ENCODE measurements around the gene NHP2. TPM values are rescaled to one million over a fixed set of nuclear protein-coding genes. Genes with fewer than 3 reads are reported as not detected.

The NHP2 gene
- polyA plus RNA-seq, 2 of the 4 experiments (the other 2 are of a cell fraction), result 205 to 553 TPM

DNA sequence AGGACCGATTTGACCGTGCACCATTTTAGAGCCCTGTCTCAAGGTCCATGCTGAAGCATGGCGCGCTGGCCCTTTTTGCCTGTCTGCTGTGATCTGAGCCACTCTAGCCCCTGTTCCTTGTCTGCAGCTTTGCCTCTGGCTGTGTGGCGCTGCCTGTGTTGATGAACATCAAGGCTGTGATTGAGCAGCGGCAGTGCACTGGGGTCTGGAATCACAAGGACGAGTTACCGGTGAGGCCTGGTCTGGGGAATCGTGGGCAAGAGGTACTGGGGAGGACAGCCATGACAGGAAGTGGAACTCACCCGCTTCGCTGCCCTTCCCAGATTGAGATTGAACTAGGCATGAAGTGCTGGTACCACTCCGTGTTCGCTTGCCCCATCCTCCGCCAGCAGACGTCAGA lies 6.3 kb downstream of the NHP2 start:
- POLR2A ChIA-PET, result no interaction called here
- 88% methylated on average over 15 of the region's 15 CpGs for WGBS (ENCODE audit: missing lambda C conversion rate)
- DNase-seq (ENCODE audit: low read depth in 1 of 2, low spot score in 1 of 2) (no peak), FAIRE-seq (no peak), ATAC-seq (no peak)
- no peak for TF ChIP-seq POLR2AphosphoS2 (conservative IDR thresholded peaks at IDR 0.05; ENCODE audit: low read length)
- TF ChIP-seq EP300 (IDR thresholded peaks at IDR 0.05), result no peak
- TF ChIP-seq EHMT2 (IDR thresholded peaks at IDR 0.05; ENCODE audit: low read depth), result no peak
- TF ChIP-seq, protein P1, sequence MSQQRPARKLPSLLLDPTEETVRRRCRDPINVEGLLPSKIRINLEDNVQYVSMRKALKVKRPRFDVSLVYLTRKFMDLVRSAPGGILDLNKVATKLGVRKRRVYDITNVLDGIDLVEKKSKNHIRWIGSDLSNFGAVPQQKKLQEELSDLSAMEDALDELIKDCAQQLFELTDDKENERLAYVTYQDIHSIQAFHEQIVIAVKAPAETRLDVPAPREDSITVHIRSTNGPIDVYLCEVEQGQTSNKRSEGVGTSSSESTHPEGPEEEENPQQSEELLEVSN (IDR thresholded peaks at IDR 0.05; ENCODE audit: borderline replicate concordance, low read depth), result no peak
- no peak for TF ChIP-seq RFX5 (IDR thresholded peaks at IDR 0.05)
- no peak for TF ChIP-seq MAZ (IDR thresholded peaks at IDR 0.05; ENCODE audit: borderline replicate concordance, low read depth, low read length)
- no peak for TF ChIP-seq BHLHE40 (IDR thresholded peaks at IDR 0.05; ENCODE audit: low read depth, low read length)
- TF ChIP-seq HOXB5 (CRISPR knock-in tag; IDR thresholded peaks at IDR 0.05), result no peak
- TF ChIP-seq RCOR1 (IDR thresholded peaks at IDR 0.05; ENCODE audit: low read depth, low read length), result no peak
- TF ChIP-seq, protein P2, sequence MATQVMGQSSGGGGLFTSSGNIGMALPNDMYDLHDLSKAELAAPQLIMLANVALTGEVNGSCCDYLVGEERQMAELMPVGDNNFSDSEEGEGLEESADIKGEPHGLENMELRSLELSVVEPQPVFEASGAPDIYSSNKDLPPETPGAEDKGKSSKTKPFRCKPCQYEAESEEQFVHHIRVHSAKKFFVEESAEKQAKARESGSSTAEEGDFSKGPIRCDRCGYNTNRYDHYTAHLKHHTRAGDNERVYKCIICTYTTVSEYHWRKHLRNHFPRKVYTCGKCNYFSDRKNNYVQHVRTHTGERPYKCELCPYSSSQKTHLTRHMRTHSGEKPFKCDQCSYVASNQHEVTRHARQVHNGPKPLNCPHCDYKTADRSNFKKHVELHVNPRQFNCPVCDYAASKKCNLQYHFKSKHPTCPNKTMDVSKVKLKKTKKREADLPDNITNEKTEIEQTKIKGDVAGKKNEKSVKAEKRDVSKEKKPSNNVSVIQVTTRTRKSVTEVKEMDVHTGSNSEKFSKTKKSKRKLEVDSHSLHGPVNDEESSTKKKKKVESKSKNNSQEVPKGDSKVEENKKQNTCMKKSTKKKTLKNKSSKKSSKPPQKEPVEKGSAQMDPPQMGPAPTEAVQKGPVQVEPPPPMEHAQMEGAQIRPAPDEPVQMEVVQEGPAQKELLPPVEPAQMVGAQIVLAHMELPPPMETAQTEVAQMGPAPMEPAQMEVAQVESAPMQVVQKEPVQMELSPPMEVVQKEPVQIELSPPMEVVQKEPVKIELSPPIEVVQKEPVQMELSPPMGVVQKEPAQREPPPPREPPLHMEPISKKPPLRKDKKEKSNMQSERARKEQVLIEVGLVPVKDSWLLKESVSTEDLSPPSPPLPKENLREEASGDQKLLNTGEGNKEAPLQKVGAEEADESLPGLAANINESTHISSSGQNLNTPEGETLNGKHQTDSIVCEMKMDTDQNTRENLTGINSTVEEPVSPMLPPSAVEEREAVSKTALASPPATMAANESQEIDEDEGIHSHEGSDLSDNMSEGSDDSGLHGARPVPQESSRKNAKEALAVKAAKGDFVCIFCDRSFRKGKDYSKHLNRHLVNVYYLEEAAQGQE (IDR thresholded peaks at IDR 0.05), result no peak
- no peak for TF ChIP-seq ESRRA (IDR thresholded peaks at IDR 0.05; ENCODE audit: borderline replicate concordance, low read length)
- TF ChIP-seq, protein P3, sequence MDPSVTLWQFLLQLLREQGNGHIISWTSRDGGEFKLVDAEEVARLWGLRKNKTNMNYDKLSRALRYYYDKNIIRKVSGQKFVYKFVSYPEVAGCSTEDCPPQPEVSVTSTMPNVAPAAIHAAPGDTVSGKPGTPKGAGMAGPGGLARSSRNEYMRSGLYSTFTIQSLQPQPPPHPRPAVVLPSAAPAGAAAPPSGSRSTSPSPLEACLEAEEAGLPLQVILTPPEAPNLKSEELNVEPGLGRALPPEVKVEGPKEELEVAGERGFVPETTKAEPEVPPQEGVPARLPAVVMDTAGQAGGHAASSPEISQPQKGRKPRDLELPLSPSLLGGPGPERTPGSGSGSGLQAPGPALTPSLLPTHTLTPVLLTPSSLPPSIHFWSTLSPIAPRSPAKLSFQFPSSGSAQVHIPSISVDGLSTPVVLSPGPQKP (IDR thresholded peaks at IDR 0.05; ENCODE audit: low read depth, low read length), result no peak
- no peak for TF ChIP-seq KDM5A (IDR thresholded peaks at IDR 0.05)
- no peak for TF ChIP-seq RNF2 (IDR thresholded peaks at IDR 0.05; ENCODE audit: borderline replicate concordance, low read depth)
- Histone ChIP-seq H3K27ac (no peak overlapping the region), H3K4me2 (no peak overlapping the region), H3K4me3 (no peak overlapping the region), H3K9me3 (no peaks in the 10 kb centered on the region), H3K4me1 (peaks cover 12% of the 10 kb centered on the region; the same call in 2 of the 3 replicates)
- CTCF ChIA-PET, result interaction anchor here (1.3 to 9.3 kb wide), 6 partner anchors 10 to 71 kb away, joined by 3 to 174 read pairs (median 8); no protein-coding TSS in a partner anchor

DNA sequence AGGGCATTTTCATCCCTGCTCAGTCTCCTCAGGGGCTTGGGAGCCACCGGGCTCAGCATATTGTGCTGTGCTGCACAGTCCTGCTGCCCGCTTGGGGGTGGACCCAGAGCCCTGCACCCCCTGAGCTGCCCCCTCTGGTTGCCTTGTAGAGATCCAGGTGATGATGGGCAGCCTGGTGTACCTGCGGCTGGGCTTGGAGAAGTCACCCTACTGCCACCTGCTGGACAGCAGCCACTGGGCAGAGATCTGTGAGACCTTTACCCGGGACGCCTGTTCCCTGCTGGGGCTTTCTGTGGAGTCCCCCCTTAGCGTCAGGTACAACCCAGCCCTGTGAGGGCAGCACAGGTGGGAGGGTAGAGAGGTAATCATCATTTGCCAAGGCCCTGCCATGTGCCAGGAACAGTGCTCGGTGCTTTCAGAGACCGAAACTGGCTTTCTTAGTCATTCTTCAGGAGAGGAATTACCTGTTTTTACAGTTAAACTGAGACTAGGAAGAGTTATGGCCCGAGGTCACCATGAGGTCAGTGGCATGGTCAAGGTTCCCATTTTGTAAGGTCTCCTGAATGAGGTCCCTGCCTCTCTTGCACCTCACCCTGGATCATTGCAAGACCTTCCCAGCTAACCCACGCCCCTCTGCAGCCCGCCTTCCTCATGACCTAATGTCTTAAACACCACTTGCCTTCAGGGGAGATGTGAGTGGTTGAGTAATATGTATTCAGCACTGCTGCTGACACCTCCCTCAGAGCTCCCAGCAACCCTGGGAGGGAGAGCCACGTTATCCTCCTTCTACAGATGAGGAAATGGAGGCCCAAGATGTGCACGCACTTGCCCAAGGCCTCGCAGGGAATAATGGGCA lies 7.5 kb downstream of the NHP2 start:
- Histone ChIP-seq H3K9me3 (no peaks in the 10 kb centered on the region), H3K27ac (no peak overlapping the region), H3K4me3 (no peak overlapping the region), H3K4me2 (no peak overlapping the region), H3K4me1 (peaks cover 8% of the 10 kb centered on the region; the same call in 2 of the 3 replicates)
- WGBS (ENCODE audit: missing lambda C conversion rate), result 45% methylated on average over 12 of the region's 14 CpGs
- ChIA-PET POLR2A (no interaction called here), CTCF (interaction anchor here (0.6 to 9.3 kb wide), 18 partner anchors 8 to 80 kb away, joined by 3 to 174 read pairs (median 6); no protein-coding TSS in a partner anchor)
- ATAC-seq (peak; percentile 86 to 90), DNase-seq (ENCODE audit: low read depth in 1 of 2, low spot score in 1 of 2) (peak; percentile 75 to 82), FAIRE-seq (no peak)
- TF ChIP-seq SMC3 (IDR thresholded peaks at IDR 0.05), result peak; percentile 79
- TF ChIP-seq, protein P4, sequence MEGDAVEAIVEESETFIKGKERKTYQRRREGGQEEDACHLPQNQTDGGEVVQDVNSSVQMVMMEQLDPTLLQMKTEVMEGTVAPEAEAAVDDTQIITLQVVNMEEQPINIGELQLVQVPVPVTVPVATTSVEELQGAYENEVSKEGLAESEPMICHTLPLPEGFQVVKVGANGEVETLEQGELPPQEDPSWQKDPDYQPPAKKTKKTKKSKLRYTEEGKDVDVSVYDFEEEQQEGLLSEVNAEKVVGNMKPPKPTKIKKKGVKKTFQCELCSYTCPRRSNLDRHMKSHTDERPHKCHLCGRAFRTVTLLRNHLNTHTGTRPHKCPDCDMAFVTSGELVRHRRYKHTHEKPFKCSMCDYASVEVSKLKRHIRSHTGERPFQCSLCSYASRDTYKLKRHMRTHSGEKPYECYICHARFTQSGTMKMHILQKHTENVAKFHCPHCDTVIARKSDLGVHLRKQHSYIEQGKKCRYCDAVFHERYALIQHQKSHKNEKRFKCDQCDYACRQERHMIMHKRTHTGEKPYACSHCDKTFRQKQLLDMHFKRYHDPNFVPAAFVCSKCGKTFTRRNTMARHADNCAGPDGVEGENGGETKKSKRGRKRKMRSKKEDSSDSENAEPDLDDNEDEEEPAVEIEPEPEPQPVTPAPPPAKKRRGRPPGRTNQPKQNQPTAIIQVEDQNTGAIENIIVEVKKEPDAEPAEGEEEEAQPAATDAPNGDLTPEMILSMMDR (IDR thresholded peaks at IDR 0.05), result peak; percentile 83
- peak; percentile 56 to 63 for TF ChIP-seq RAD21 (conservative IDR thresholded peaks at IDR 0.05 in 1 of 2, IDR thresholded peaks at IDR 0.05 in 1 of 2)
- TF ChIP-seq, protein P5, sequence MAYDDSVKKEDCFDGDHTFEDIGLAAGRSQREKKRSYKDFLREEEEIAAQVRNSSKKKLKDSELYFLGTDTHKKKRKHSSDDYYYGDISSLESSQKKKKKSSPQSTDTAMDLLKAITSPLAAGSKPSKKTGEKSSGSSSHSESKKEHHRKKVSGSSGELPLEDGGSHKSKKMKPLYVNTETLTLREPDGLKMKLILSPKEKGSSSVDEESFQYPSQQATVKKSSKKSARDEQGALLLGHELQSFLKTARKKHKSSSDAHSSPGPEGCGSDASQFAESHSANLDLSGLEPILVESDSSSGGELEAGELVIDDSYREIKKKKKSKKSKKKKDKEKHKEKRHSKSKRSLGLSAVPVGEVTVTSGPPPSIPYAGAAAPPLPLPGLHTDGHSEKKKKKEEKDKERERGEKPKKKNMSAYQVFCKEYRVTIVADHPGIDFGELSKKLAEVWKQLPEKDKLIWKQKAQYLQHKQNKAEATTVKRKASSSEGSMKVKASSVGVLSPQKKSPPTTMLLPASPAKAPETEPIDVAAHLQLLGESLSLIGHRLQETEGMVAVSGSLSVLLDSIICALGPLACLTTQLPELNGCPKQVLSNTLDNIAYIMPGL (CRISPR knock-in tag; IDR thresholded peaks at IDR 0.05; ENCODE audit: borderline replicate concordance), result no peak

Measured in A549 (cell line).